Glomerular visceral epithelial cell (primary cell): ENCODE data around the gene MRPL11.

Experiments
- DNase-seq: peaks from one replicate; pipeline ENCODE4 v3.0.0-alpha.2; 2016; ENCODE audit errors: extremely low spot score

The MRPL11 gene

GRCh38 chr11:66438504-66439466 is at the start of gene MRPL11:
TSS of gene MRPL11 (minus strand) at chr11:66438848. CDS start at chr11:66438754, 94 bp downstream.
- DNase-seq, result peak; percentile 89

- no peak for DNase-seq
These were observed 46.2 kb upstream of the MRPL11 start for GRCh38 chr11:66484806-66485380.

GRCh38 chr11:66480117-66480938 is 41.7 kb upstream of the MRPL11 start, which contains the start of gene DPP3:
TSS of gene DPP3 (plus strand) at chr11:66480434. CDS start at chr11:66482201, 1,767 bp downstream.
- peak; percentile 97 for DNase-seq

- peak; percentile 44 for DNase-seq
These were observed 40.9 kb upstream of the MRPL11 start for GRCh38 chr11:66479394-66480116.

- peak; percentile 11 for DNase-seq
These were observed 40.2 kb upstream of the MRPL11 start for GRCh38 chr11:66478729-66479393.

- no peak for DNase-seq
These were observed 38.9 kb upstream of the MRPL11 start for GRCh38 chr11:66477263-66478201.

- DNase-seq, result no peak
These were observed 38.2 kb upstream of the MRPL11 start for GRCh38 chr11:66476841-66477251.

- DNase-seq, result no peak
These were observed 37.7 kb upstream of the MRPL11 start for GRCh38 chr11:66476173-66476840.

- no peak for DNase-seq
These were observed 36.9 kb upstream of the MRPL11 start for GRCh38 chr11:66475349-66476172.

- DNase-seq, result no peak
These were observed 35.2 kb upstream of the MRPL11 start for GRCh38 chr11:66473608-66474515.

GRCh38 chr11:66473167-66473566 is 34.5 kb upstream of the MRPL11 start:
- no peak for DNase-seq

GRCh38 chr11:66472054-66472453 is 33.4 kb upstream of the MRPL11 start:
- DNase-seq, result no peak

- DNase-seq, result no peak
These were observed 32.5 kb upstream of the MRPL11 start for GRCh38 chr11:66471142-66471541.

GRCh38 chr11:66470015-66470414 is 31.4 kb upstream of the MRPL11 start:
- DNase-seq, result no peak

GRCh38 chr11:66469441-66469840 is 30.8 kb upstream of the MRPL11 start:
- no peak for DNase-seq

GRCh38 chr11:66468691-66469090 is 30.0 kb upstream of the MRPL11 start:
- no peak for DNase-seq

- no peak for DNase-seq
These were observed 29.1 kb upstream of the MRPL11 start for GRCh38 chr11:66467756-66468155.
